Osteoblast (primary cell): Measurements from ENCODE around the gene CHST11. TPM values are rescaled to one million over a fixed set of nuclear protein-coding genes. Genes with fewer than 3 reads are reported as not detected.

Experiments
- DNase-seq: peaks from one replicate; pipeline ENCODE4 v3.0.0; 2011; ENCODE audit warnings: low spot score, mixed read lengths; ENCODE audit not compliant: insufficient read length; ENCODE audit errors: missing footprints
- H2AFZ ChIP-seq: 2 replicates; pipeline ENCODE4 v1.6.0; 2011; ENCODE audit warnings: mild to moderate bottlenecking, low read length
- H3K27ac ChIP-seq: 2 replicates; pipeline ENCODE4 v1.5.1; 2011; ENCODE audit warnings: mild to moderate bottlenecking, low read depth, low read length, moderate library complexity
- H3K27me3 ChIP-seq: 2 replicates; pipeline ENCODE4 v1.6.0; 2012; ENCODE audit warnings: mild to moderate bottlenecking, control low read depth, inconsistent platforms, low read length, moderate library complexity; ENCODE audit not compliant: insufficient read depth
- H3K36me3 ChIP-seq: 2 replicates; pipeline ENCODE4 v1.5.1; 2011; ENCODE audit warnings: mild to moderate bottlenecking, low read length, control low read depth, moderate library complexity; ENCODE audit not compliant: insufficient read depth
- H3K4me1 ChIP-seq: 2 replicates; pipeline ENCODE4 v1.5.1; 2011; ENCODE audit warnings: mild to moderate bottlenecking, low read length, control low read depth, moderate library complexity; ENCODE audit not compliant: insufficient read depth
- H3K4me2 ChIP-seq: 2 replicates; pipeline ENCODE4 v1.6.0; 2011; ENCODE audit warnings: mild to moderate bottlenecking, low read length; ENCODE audit not compliant: insufficient read depth
- H3K4me3 ChIP-seq: fragments of 200-600 bp; sonication (generic); 3 replicates; pipeline ENCODE4 v1.5.1; 2012; ENCODE audit warnings: mild to moderate bottlenecking, low read length, inconsistent platforms; ENCODE audit not compliant: insufficient read depth
- H3K79me2 ChIP-seq: 2 replicates; pipeline ENCODE4 v1.6.0; 2012; ENCODE audit warnings: mild to moderate bottlenecking, low read length, control low read depth, inconsistent platforms; ENCODE audit not compliant: insufficient read depth
- H3K9me3 ChIP-seq: 2 replicates; pipeline ENCODE4 v1.5.1; 2011; ENCODE audit warnings: low read depth, low read length, control low read depth
- H4K20me1 ChIP-seq: 2 replicates; pipeline ENCODE4 v1.6.0; 2012; ENCODE audit warnings: mild to moderate bottlenecking, low read length, control low read depth; ENCODE audit not compliant: insufficient read depth
- total RNA-seq: library from RNA; depleted of rRNA; stranded (reverse); fragments of >200 nt; gene quantifications from 2 replicates; pipeline ENCODE4 v1.2.3, GENCODE V29; 2012
- TF ChIP-seq, protein P1 (sequence below): IDR thresholded peaks from 2 replicates; pipeline ENCODE4 v1.5.1; 2011; ENCODE audit warnings: mild to moderate bottlenecking, low read depth, low read length, moderate library complexity; ENCODE audit errors: extremely low read depth

Gene CHST11
- total RNA-seq, 1 donor, result 24.6 TPM

DNA sequence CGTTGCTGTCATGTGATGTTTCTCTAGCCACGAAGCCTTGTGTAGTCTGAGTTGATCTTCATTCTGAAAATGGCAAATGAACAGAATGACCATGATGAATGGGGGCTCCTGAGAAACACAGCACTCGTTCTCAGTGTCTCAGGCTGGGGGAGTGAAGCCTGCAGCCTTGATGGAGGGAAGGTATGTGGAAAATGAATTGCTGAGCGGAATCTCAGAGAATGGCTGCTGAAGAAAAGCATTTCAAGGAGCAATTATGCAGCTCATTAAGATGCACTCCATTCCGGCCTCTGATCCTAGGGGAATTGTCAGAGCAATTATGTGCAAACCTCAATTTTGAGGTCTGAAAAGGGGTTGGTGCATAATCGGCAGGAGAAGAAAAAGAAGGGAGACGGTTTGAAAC, 167.1 kb downstream of the CHST11 start:
- Histone ChIP-seq H3K27me3 (no peaks in the 10 kb centered on the region), H3K4me1 (no peaks in the 10 kb centered on the region), H3K9me3 (no peaks in the 10 kb centered on the region), H3K4me2 (no peak overlapping the region), H2AFZ (no peak overlapping the region), H4K20me1 (peaks cover 3% of the 10 kb centered on the region), H3K79me2 (peaks cover 9% of the 10 kb centered on the region), H3K27ac (no peak overlapping the region), H3K4me3 (no peak overlapping the region), H3K36me3 (no peaks in the 10 kb centered on the region)
- no peak for DNase-seq
- TF ChIP-seq, protein P1, sequence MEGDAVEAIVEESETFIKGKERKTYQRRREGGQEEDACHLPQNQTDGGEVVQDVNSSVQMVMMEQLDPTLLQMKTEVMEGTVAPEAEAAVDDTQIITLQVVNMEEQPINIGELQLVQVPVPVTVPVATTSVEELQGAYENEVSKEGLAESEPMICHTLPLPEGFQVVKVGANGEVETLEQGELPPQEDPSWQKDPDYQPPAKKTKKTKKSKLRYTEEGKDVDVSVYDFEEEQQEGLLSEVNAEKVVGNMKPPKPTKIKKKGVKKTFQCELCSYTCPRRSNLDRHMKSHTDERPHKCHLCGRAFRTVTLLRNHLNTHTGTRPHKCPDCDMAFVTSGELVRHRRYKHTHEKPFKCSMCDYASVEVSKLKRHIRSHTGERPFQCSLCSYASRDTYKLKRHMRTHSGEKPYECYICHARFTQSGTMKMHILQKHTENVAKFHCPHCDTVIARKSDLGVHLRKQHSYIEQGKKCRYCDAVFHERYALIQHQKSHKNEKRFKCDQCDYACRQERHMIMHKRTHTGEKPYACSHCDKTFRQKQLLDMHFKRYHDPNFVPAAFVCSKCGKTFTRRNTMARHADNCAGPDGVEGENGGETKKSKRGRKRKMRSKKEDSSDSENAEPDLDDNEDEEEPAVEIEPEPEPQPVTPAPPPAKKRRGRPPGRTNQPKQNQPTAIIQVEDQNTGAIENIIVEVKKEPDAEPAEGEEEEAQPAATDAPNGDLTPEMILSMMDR, result no peak

DNA sequence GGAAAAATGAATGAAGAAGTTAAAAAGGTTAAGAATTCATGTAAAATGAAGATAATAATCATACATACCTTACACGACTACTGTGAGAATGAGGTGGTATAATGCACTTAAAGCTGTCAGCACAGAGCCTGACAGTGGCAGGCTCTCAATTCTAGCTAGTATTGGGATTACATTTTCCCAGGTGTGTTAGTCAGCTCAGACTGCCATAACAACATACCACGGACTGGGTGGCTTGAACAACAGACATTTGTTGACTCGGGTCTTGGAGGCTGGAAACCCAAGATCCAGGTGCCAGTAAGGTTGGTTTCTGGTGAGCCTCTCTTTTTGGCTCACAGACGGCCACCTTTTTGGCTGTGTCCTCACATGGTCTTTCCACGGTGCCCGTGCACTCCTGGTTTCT, 167.8 kb downstream of the CHST11 start:
- H3K4me1 ChIP-seq, result no peaks in the 10 kb centered on the region
- peaks cover 9% of the 10 kb centered on the region for H3K79me2 ChIP-seq
- H4K20me1 ChIP-seq, result peaks cover 3% of the 10 kb centered on the region
- TF ChIP-seq, protein P1, result no peak
- H2AFZ ChIP-seq, result no peak overlapping the region
- no peaks in the 10 kb centered on the region for H3K27me3 ChIP-seq
- H3K4me2 ChIP-seq, result no peak overlapping the region
- no peak overlapping the region for H3K27ac ChIP-seq
- DNase-seq, result no peak
- no peak overlapping the region for H3K4me3 ChIP-seq
- no peaks in the 10 kb centered on the region for H3K9me3 ChIP-seq
- H3K36me3 ChIP-seq, result no peaks in the 10 kb centered on the region

DNA sequence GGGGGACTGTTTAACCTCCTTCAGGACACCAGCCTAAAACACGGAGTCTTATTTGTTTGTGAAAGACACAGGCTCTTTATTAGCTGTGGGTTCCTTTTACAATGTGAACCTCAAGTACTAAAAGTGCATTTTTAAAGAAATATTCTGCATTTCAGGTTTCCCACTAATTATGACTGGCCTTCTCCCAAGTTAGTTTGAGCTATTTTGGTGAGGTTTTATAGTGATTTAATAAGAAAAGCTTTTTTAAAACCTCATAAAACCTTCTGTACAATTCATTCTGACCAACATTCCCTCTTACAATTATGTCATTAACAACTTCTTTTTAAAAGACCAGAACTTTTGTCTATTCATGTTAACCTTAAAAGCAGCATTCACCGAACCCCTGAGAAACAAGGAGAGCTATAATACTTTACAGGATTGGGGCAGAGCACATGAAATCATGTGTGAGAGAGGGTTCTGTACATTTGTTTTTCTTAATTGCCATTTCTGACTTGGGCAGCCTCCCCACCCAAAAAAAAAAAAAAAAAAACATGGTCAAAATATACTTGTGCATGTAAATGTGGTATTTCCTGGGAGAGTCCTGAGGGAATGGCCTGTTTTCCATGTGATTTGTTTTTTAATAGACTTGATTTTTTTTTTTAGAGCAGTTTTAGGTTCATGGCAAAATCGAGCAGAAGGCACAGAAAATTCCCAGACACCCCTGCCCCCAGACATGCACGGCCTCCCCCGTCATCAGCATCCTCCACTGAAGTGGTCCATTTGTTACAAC, 169.5 kb downstream of the CHST11 start:
- TF ChIP-seq, protein P1, result no peak

DNA sequence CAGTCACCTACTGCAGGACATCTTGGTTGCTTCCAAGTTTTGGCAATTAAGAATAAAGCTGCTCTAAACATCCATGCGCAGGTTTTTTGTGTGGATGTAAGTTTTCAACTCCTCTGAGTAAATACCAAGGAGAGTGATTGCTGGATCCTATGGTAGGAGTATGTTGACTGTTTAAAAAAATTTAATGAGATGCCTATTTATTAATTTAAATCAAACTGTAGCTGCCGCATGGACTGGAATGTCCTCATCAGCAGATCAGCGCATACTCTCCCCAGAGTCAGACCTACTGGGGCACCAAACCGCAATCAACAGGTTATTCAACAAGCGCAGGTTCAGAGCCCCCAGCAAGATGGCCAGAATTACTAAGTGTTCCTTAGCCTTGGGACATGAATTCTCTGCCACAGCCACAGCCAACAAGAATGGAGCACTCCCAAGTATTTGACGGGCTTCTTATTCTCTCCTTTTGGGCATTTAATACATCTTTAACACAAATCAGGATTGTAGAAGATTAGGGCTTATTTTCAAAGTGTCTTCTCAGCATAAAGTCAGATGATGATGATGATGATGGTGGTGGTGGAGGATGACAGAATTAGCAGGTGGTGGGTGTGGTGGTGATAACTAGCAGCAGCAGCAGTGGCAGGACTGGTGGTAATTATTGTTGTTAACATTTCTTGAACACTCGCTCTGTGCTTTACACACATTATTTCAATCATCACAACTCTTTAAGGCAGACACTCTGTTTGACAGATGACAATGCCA, 170.7 kb downstream of the CHST11 start:
- DNase-seq, result no peak
- Histone ChIP-seq H4K20me1 (no peaks in the 10 kb centered on the region), H3K4me1 (peaks cover 3% of the 10 kb centered on the region), H3K4me2 (no peak overlapping the region), H3K4me3 (no peak overlapping the region), H3K36me3 (no peaks in the 10 kb centered on the region), H2AFZ (no peak overlapping the region), H3K9me3 (no peaks in the 10 kb centered on the region), H3K27me3 (no peaks in the 10 kb centered on the region), H3K27ac (no peak overlapping the region), H3K79me2 (peaks cover 9% of the 10 kb centered on the region)
- TF ChIP-seq, protein P1, result no peak

More for the DNA sequence above, 169.5 kb downstream of the CHST11 start:
- DNase-seq, result no peak
- Histone ChIP-seq H3K4me1 (no peaks in the 10 kb centered on the region), H3K36me3 (no peaks in the 10 kb centered on the region), H3K79me2 (peaks cover 9% of the 10 kb centered on the region), H3K9me3 (no peaks in the 10 kb centered on the region), H3K27ac (no peak overlapping the region), H3K27me3 (no peaks in the 10 kb centered on the region), H2AFZ (no peak overlapping the region), H3K4me2 (no peak overlapping the region), H4K20me1 (peaks cover 3% of the 10 kb centered on the region), H3K4me3 (no peak overlapping the region)
